Colon (tissue), 2 donors: Measurements from ENCODE around the gene KLRF2.
"Not testable (repeated sequence)": the region's sequence is repeated elsewhere in the genome, so short reads cannot be mapped to it uniquely, and the experiment has no call there.

ENCODE experiments used
- FAIRE-seq: peaks from 2 replicates; lab custom pipeline; 2012; peaks lifted over from hg19 to GRCh38; lab: Jason Lieb, UNC
- donor health status: control.
- donor health status: control.

The KLRF2 gene, protein sequence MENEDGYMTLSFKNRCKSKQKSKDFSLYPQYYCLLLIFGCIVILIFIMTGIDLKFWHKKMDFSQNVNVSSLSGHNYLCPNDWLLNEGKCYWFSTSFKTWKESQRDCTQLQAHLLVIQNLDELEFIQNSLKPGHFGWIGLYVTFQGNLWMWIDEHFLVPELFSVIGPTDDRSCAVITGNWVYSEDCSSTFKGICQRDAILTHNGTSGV

GRCh38 chr12:9881246-9881645, at the start of gene KLRF2:
TSS of gene KLRF2 (plus strand) at chr12:9881489. CDS start at chr12:9881596, 107 bp downstream.
- FAIRE-seq = no peak

- FAIRE-seq = no peak
Measured at GRCh38 chr12:9831720-9832119, 49.6 kb upstream of the KLRF2 start.

- FAIRE-seq = no peak
Measured at GRCh38 chr12:9843407-9843806, 37.9 kb upstream of the KLRF2 start.

DNA sequence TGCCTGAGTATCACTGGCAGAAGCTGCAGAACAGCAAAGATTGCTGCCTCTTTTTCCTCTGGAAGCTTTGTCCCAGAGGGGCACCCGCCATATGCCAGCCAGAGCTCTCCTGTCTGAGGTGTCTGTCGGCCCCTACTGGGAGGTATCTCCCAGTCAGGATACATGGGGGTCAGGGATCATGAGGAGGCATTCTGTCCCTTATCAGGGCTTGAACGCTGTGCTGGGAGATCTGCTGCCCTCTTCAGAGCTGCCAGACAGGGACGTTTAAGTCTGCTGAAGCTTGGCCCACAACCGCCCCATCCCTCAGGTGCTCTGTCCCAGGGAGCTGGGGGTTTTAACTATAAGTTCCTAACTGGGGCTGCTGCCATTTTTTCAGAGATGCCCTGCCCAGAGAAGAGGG, 32.4 kb upstream of the KLRF2 start:
- FAIRE-seq = no peak

DNA sequence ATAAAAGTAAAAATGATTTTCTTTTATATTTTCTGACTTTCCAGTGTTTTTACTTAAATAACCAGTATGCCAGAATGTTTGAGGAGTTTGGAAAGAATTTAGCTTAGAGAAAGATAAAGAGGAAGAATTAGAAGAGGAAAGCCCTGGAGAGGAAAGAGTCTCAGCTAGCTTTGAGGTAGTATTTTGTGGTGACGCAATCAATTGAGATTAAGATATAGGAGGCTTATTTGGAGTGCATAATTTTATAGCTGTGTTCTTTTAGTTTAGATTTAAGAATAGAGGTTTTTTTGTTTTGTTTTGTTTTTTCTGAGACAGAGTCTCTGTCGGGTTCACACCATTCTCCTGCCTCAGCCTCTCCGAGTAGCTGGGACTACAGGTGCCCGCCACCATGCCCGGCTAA, 30.2 kb upstream of the KLRF2 start:
- FAIRE-seq = no peak

DNA sequence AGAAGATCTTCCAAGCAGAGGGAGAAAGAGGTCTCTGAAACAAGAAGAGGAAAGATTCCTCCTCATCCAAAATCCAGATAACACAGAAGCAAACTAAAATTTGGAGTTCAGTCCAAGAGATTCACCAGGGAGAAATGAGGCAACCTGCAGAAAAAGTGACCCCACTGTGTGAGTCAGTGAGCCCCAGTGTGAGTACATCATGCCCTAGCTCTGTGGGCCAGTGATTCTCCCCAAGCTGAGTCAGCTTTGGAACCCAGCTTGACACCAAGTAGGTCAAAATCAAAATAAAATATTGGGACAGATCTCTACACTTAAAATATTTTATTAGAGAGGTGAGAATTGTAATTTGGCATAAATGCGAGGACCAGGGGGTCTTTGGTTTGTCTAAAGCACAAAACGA, 29.4 kb upstream of the KLRF2 start:
- FAIRE-seq = no peak

GRCh38 chr12:9856151-9856550, 25.1 kb upstream of the KLRF2 start:
- no peak for FAIRE-seq

GRCh38 chr12:9856894-9857293, 24.4 kb upstream of the KLRF2 start:
- no peak for FAIRE-seq

DNA sequence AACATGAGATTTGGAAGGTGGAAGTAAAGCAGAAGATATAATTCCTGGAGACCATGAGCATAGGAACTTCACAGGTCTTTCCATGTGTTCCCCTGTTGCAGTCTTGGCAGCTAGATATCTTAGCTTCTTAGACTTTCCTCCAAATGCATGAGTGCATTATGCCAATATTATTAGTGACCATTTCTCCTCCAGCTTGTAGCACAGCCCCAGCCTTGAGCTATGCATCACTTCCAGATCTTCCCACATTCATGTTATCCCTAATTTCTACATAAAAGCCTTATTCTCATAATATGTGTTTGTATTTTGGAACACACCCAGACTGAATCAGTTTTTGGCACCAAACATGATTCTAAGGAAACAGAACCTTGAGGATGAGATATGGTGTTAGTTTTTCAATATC, 23.2 kb upstream of the KLRF2 start:
- no peak for FAIRE-seq

GRCh38 chr12:9864913-9865675, 16.2 kb upstream of the KLRF2 start:
- no peak for FAIRE-seq

DNA sequence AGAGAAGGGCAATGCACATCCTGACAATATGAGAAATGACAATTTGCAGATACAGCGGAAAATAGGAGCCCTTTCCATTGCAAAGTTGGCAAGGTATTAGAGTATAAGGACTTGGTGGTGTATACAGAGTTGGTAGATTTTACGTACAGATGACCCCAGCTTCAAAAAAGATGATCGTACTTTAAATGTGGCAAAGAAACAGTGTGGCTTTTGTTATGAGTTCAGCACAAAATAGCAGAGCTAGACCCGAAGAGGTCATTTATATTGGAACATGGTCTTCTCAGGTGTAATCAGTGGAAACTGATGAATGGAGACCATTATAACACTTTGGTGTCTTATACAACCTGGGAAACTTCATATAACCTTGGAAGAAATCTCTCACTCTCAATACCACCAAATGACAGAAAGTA, 14.4 kb upstream of the KLRF2 start:
- FAIRE-seq = no peak

DNA sequence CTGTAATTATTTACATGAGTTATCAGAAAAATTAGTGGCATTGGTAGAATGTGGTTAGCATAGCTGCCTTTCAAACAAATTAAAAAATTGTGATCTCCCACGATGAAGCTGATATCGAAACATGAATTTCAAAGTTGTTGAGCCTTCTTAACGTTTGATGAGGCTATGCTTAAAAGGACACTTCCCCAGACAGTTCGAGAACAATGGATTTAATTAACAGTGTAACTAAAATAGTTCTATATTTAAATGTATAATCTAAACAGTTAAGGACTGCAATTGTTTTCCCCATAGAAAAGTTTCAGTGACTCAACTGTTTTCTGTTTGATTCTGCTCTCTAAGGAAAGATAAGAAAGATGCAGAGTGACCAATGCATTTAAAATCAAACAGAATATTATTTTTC, 13.8 kb upstream of the KLRF2 start:
- no peak for FAIRE-seq

DNA sequence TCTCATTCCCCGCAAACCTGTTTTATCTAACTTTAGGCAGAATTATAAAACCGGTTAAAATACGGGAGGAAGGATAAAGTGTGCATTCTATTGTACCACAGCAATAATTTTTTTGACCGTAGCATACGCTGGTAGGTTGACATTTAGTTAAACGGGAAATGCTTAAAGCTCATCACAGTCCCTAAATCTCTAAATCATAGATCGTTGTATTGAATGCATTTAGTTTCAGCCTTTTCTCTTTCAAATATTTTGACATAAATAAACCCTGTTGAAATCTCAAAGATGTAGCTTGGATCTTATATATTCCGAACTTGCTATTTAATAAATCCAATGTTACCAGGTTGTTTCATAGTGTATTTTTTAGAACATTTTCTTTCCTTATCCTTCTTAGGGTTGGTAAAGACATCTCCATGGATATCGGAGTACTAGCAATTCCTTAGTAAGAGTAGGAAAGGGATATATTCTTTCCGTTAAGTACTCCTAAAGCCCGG, 12.9 kb upstream of the KLRF2 start:
- no peak for FAIRE-seq

DNA sequence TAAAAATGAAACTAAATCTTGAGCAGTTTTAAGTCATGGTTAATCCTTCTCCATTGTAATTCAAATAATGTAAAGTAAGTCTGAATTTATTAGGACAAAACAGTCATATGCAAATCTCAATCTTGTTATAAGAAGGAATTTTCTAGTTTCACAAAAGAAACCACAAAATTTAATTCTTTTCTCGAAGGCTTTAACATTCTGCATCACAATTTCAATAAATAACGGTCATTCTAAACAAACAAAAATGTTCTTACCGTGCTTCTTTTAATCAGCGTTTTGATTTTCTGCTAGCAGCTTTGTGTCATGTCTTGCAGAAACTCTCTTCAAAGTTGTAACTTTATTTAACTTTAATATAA, 12.4 kb upstream of the KLRF2 start:
- FAIRE-seq = no peak

GRCh38 chr12:9869307-9870161, 11.8 kb upstream of the KLRF2 start, which contains the start of gene CLEC2B:
TSS of gene CLEC2B (minus strand) at chr12:9869354.
- FAIRE-seq = peak; percentile 66

GRCh38 chr12:9870286-9870866, 10.9 kb upstream of the KLRF2 start:
- peak; percentile 83 for FAIRE-seq

DNA sequence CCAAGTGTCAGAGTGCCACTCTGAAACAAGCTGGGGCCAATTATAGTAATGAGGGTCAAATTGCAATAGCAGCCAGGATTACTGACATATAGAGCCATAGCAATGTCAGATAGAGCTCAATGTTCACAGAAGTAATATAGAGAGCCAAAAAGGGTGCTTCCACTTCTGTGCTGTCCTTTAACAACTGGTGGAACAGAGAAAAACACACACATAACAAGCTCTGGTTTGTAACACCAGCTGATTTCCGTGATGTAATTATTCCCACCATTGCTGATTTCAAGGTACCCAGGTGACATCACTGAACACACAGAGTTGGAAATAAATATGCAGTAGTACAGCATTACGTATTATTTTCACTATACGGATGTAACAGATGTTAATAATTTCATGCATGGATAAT, 9.1 kb upstream of the KLRF2 start:
- FAIRE-seq = no peak

GRCh38 chr12:9872742-9873141, 8.5 kb upstream of the KLRF2 start:
- FAIRE-seq = no peak

DNA sequence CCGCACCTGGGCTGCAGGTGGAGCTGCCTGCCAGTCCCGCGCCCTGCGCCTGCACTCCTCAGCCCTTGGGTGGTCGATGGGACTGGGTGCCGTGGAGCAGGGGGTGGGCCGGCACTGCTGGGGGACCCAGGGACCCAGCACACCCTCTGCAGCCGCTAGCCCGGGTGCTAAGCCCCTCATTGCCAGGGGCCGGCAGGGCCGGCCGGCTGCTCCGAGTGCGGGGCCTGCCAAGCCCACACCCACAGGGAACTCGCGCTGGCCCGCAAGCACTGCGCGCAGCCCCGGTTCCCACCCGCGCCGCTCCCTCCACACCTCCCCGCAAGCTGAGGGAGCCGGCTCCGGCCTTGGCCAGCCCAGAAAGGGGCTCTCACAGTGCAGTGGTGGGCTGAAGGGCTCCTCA, 5.2 kb upstream of the KLRF2 start:
- FAIRE-seq = not testable (repeated sequence)

GRCh38 chr12:9880532-9881078, 684 bp upstream of the KLRF2 start:
- FAIRE-seq = no peak

DNA sequence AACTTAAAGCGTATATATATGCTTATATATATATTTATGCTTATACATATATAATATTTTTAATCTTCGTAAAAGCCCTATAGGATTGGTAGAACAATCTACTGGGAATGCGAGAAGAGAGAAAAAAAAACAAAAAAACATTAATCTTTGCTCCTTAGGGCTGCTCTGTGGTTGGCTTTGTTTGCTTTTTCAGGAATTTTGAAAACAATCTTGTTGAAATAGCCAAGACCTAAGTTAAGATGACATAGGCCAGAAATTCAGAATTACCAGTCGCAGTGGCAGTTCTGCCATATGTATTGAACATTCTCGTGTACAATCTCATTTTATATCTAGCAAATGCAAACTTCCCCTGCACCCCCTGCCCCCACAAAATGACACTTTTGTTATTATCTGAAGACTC, 699 bp downstream of the KLRF2 start:
- no peak for FAIRE-seq

GRCh38 chr12:9883175-9883574, 1.9 kb downstream of the KLRF2 start:
- no peak for FAIRE-seq
